Measurements from ENCODE around the gene CALR3. TPM values are rescaled to one million over a fixed set of nuclear protein-coding genes. Genes with fewer than 3 reads are reported as not detected.
"Not testable (repeated sequence)": the region's sequence is repeated elsewhere in the genome, so short reads cannot be mapped to it uniquely, and the experiment has no call there.

The CALR3 gene
- total and polyA plus RNA-seq, 2 experiments from 2014 or later, result not detected

DNA sequence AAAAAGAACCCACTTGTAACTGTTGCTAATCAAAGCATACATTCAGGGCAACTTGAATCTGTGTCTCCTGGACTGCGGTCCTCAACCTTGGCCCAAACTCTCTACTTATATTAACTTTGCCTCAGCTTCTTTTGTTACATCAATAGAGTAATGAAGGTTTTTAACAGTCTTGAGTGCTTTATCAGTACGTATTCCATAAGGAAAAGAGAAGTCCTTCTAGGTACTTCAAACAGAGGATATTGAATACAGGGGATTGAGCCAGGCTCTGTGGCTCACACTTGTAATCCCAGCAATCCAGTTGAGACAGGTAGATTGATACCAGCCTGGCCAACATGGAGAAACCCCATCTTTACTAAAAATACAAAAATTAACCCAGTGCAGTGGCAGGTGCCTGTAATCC, 23.0 kb downstream of the CALR3 start:
- no peak for DNase-seq (ENCODE audit: low read depth in 1 of 2, low spot score in 1 of 2)
- H3K36me3 ChIP-seq, result no peaks in the 10 kb centered on the region
- H3K4me3 ChIP-seq, result no peak overlapping the region
- no peaks in the 10 kb centered on the region for H3K9me3 ChIP-seq (ENCODE audit: low read depth)
- no peak overlapping the region for H3K27ac ChIP-seq
- H3K27me3 ChIP-seq, result no peaks in the 10 kb centered on the region
- peaks cover 25% of the 10 kb centered on the region for H3K4me1 ChIP-seq (ENCODE audit: low read depth)
- no peak for TF ChIP-seq CTCF (IDR thresholded peaks at IDR 0.05; ENCODE audit: low read depth, low read length)

DNA sequence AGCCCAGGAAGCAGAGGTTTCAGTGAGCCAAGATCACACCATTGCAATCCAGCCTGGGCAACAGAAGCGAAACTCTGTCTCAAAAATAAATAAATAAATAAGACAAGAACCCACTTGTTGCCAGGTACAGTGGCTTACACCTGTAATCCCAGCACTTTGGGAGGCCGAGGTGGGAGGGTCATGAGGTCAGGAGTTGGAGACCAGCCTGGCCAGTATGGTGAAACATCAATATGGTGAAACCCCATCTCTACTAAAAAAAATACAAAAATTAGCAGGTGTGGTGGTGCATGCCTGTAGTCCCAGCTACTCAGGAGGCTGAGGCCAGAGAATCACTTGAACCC, 23.4 kb downstream of the CALR3 start:
- not testable (repeated sequence) for H3K9me3 ChIP-seq (ENCODE audit: low read depth); DNase-seq (ENCODE audit: low read depth in 1 of 2, low spot score in 1 of 2); H3K36me3 ChIP-seq; H3K27me3 ChIP-seq
- Histone ChIP-seq H3K27ac (peak overlapping the region; percentile 75), H3K4me3 (peak overlapping the region; percentile 34), H3K4me1 (ENCODE audit: low read depth) (peaks cover 25% of the 10 kb centered on the region)

- H3K4me3 ChIP-seq, result peak overlapping the region; percentile 75
- no peaks in the 10 kb centered on the region for H3K9me3 ChIP-seq (ENCODE audit: low read depth)
- H3K27me3 ChIP-seq, result no peaks in the 10 kb centered on the region
- H3K4me1 ChIP-seq (ENCODE audit: low read depth), result peaks cover 20% of the 10 kb centered on the region
- TF ChIP-seq CTCF (IDR thresholded peaks at IDR 0.05; ENCODE audit: low read depth, low read length), result no peak
- H3K27ac ChIP-seq, result peak overlapping the region; percentile 53
- H3K36me3 ChIP-seq, result no peaks in the 10 kb centered on the region
- peak in 1 of 2 donors; percentile 44 for DNase-seq (ENCODE audit: low read depth in 1 of 2, low spot score in 1 of 2)
Observed at GRCh38 chr19:16470911-16471811, 24.8 kb downstream of the CALR3 start.

GRCh38 chr19:16470541-16470910, 25.4 kb downstream of the CALR3 start:
- Histone ChIP-seq H3K9me3 (ENCODE audit: low read depth) (no peaks in the 10 kb centered on the region), H3K4me3 (peak overlapping the region; percentile 75), H3K36me3 (no peaks in the 10 kb centered on the region), H3K27me3 (no peaks in the 10 kb centered on the region), H3K27ac (no peak overlapping the region), H3K4me1 (ENCODE audit: low read depth) (peaks cover 20% of the 10 kb centered on the region)
- no peak for TF ChIP-seq CTCF (IDR thresholded peaks at IDR 0.05; ENCODE audit: low read depth, low read length)
- peak in 1 of 2 donors; percentile 18 for DNase-seq (ENCODE audit: low read depth in 1 of 2, low spot score in 1 of 2)

- TF ChIP-seq CTCF (IDR thresholded peaks at IDR 0.05; ENCODE audit: low read depth, low read length), result no peak
- Histone ChIP-seq H3K4me1 (ENCODE audit: low read depth) (peaks cover 36% of the 10 kb centered on the region), H3K27me3 (no peaks in the 10 kb centered on the region)
Observed at GRCh38 chr19:16467581-16467980, 28.4 kb downstream of the CALR3 start.

DNA sequence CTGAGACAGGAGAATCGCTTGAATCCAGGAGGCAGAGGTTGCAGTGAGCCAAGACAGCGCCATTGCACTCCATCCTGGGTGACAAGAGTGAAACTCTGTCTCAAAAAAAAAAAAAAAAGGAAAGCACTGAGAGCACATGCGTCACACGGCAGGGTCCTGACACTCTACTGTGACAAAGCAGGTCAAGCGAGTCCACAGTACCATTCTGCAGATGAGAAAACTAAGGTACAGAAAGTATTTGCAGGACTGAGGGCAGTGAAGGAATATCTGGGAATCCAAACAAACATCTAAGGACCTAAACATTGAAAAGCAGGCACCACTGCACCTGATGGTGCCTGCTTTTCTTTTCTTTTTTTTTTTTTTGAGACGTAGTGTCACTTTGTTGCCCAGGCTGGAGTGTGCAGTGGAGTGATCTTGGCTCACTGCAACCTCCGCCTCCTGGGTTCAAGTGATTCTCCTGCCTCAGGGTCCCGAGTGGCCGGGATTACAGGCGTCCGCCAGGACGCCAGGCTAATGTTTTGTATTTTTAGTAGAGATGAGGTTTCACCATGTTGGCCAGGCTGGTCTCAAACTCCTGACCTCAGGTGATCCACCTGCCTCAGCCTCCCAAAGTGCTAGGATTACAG, 29.1 kb downstream of the CALR3 start:
- H3K4me3 ChIP-seq; H3K36me3 ChIP-seq; H3K27me3 ChIP-seq; DNase-seq (ENCODE audit: low read depth in 1 of 2, low spot score in 1 of 2); H3K9me3 ChIP-seq (ENCODE audit: low read depth); H3K27ac ChIP-seq: not testable (repeated sequence)
- H3K4me1 ChIP-seq (ENCODE audit: low read depth), result peaks cover 39% of the 10 kb centered on the region

More at GRCh38 chr19:16467581-16467980, 28.4 kb downstream of the CALR3 start:
- no peaks in the 10 kb centered on the region for H3K36me3 ChIP-seq
- H3K9me3 ChIP-seq (ENCODE audit: low read depth), result no peaks in the 10 kb centered on the region
- DNase-seq (ENCODE audit: low read depth in 1 of 2, low spot score in 1 of 2), result no peak
- no peak overlapping the region for H3K4me3 ChIP-seq
- H3K27ac ChIP-seq, result no peak overlapping the region
